SK-N-SH (cell line): ENCODE data around the gene PHACTR2. TPM values are rescaled to one million over a fixed set of nuclear protein-coding genes. Genes with fewer than 3 reads are reported as not detected.

Source experiments
- CTCF ChIA-PET: fragments of 300-600, 350-600 bp; formaldehyde crosslinking; extraction: SDS; loops from one replicate; lab custom pipeline; 2021; lab: Yijun Ruan, JAX
- POLR2A ChIA-PET: fragments of 350-600 bp; sonication (Branson Sonifier 250); formaldehyde crosslinking; extraction: SDS; loops from one replicate; lab custom pipeline; 2020; ENCODE audit warnings: antibody characterized with exemption, inconsistent platforms; lab: Yijun Ruan, JAX
- DNase-seq: peaks from one replicate; pipeline ENCODE4 v3.0.0; 2012
- H2AFZ ChIP-seq: fragments of 200-600 bp; sonication (generic); 2 replicates; pipeline ENCODE4 v1.8.1; 2016; ENCODE audit warnings: antibody characterized with exemption, mild to moderate bottlenecking, low read depth
- H3F3A ChIP-seq: fragments of 200-600 bp; sonication (generic); replicated peaks from 2 replicates; pipeline ENCODE3; 2016; ENCODE audit warnings: antibody characterized with exemption, mild to moderate bottlenecking; ENCODE audit not compliant: insufficient read depth
- H3K27ac ChIP-seq, 2 experiments: fragments of 200-500 bp in 1 of 2; fragments of 200-600 bp in 1 of 2; sonication (Bioruptor generic) in 1 of 2; sonication (generic), shearing (Covaris generic) in 1 of 2; 2 replicates each; pipeline versions ENCODE4 v1.5.1 to v1.6.1; 2014 to 2016; ENCODE audit warnings: low read depth in 2 of 2, inconsistent platforms in 1 of 2, low read length in 1 of 2, mild to moderate bottlenecking in 1 of 2, mixed read lengths in 1 of 2
- H3K27me3 ChIP-seq: fragments of 200-600 bp; sonication (generic), shearing (Covaris generic); 2 replicates; pipeline ENCODE4 v1.6.1; 2016; ENCODE audit warnings: mixed run types; ENCODE audit not compliant: insufficient read depth
- H3K36me3 ChIP-seq, 2 experiments: fragments of 200-500 bp in 1 of 2; fragments of 200-600 bp in 1 of 2; sonication (Bioruptor generic) in 1 of 2; sonication (generic) in 1 of 2; replicated peaks in 1 of 2; 2 replicates each; pipeline versions ENCODE3 to v1.5.1; 2014 to 2016; ENCODE audit warnings: low read length in 1 of 2, mild to moderate bottlenecking in 1 of 2; ENCODE audit not compliant: insufficient read depth in 2 of 2, control insufficient read depth in 1 of 2
- H3K4me1 ChIP-seq, 2 experiments: fragments of 200-500 bp in 1 of 2; fragments of 200-600 bp in 1 of 2; sonication (Bioruptor generic) in 1 of 2; sonication (generic), shearing (Covaris generic) in 1 of 2; 2 replicates each; pipeline versions ENCODE4 v1.5.1 to v1.6.1; 2014 to 2016; ENCODE audit warnings: low read depth in 1 of 2, low read length in 1 of 2, mixed run types in 1 of 2; ENCODE audit not compliant: insufficient read depth in 2 of 2, control insufficient read depth in 1 of 2
- H3K4me2 ChIP-seq: fragments of 200-600 bp; sonication (generic), shearing (Covaris generic); 2 replicates; pipeline ENCODE4 v1.6.1; 2017; ENCODE audit warnings: mixed run types
- H3K4me3 ChIP-seq, 2 experiments: fragments of 200-500 bp in 1 of 2; fragments of 200-600 bp in 1 of 2; sonication (Bioruptor generic) in 1 of 2; sonication (generic), shearing (Covaris generic) in 1 of 2; 2 replicates each; pipeline versions ENCODE4 v1.5.1 to v1.8.1; 2014 to 2016; ENCODE audit warnings: low read depth in 2 of 2, inconsistent platforms in 1 of 2, low read length in 1 of 2, mild to moderate bottlenecking in 1 of 2, mixed read lengths in 1 of 2, moderate library complexity in 1 of 2
- H3K79me2 ChIP-seq: fragments of 200-600 bp; sonication (generic); 2 replicates; pipeline ENCODE4 v1.8.1; 2017; ENCODE audit warnings: mild to moderate bottlenecking; ENCODE audit not compliant: insufficient read depth
- H3K9ac ChIP-seq: fragments of 200-600 bp; sonication (generic); 2 replicates; pipeline ENCODE4 v1.6.1; 2017; ENCODE audit warnings: mixed run types
- H3K9me2 ChIP-seq: fragments of 200-600 bp; sonication (generic); 2 replicates; pipeline ENCODE4 v1.6.1; 2017; ENCODE audit warnings: mixed run types
- H3K9me3 ChIP-seq: fragments of 200-600 bp; sonication (generic); 2 replicates; pipeline ENCODE4 v1.6.1; 2017; ENCODE audit warnings: mixed run types, mild to moderate bottlenecking, moderate library complexity
- H4K20me1 ChIP-seq: fragments of 200-600 bp; sonication (generic); 2 replicates; pipeline ENCODE4 v1.6.1; 2017; ENCODE audit warnings: mild to moderate bottlenecking, mixed run types; ENCODE audit not compliant: insufficient read depth
- CHD2 ChIP-seq: fragments of 150-350 bp; IDR thresholded peaks from 2 replicates; pipeline ENCODE4 v1.6.1; 2018; ENCODE audit warnings: low read length; ENCODE audit not compliant: partially characterized antibody
- FOSL2 ChIP-seq: IDR thresholded peaks from 2 replicates; pipeline ENCODE4 v1.4.0; 2012; ENCODE audit warnings: low read depth, mild to moderate bottlenecking, moderate library complexity, borderline replicate concordance
- FOXJ3 ChIP-seq: sonication (generic); formaldehyde crosslinking; IDR thresholded peaks from 2 replicates; pipeline ENCODE4 v1.5.1; 2020; ENCODE audit warnings: mild to moderate bottlenecking, missing genetic modification reagents
- IRF3 ChIP-seq: fragments of 150-350 bp; IDR thresholded peaks from 2 replicates; pipeline ENCODE4 v1.6.1; 2016; ENCODE audit warnings: mild to moderate bottlenecking, low read depth, low read length
- NFIC ChIP-seq: IDR thresholded peaks from 2 replicates; pipeline ENCODE4 v1.4.0; 2012; ENCODE audit warnings: borderline replicate concordance
- REST ChIP-seq: IDR thresholded peaks from 2 replicates; pipeline ENCODE4 v1.6.1; 2012; ENCODE audit warnings: mild to moderate bottlenecking, low read depth, low read length, moderate library complexity
- WGBS: methylation state at CpG from one replicate; pipeline ENCODE4 v1.1.6; 2017; ENCODE audit warnings: low lambda C conversion rate; 5-methylcytosine and 5-hydroxymethylcytosine counted together
- polyA plus RNA-seq, 3 experiments: library from polyadenylated mRNA; depleted of rRNA; stranded (reverse); fragments of >200 nt; gene quantifications; 2 replicates each; pipeline ENCODE4 v1.2.3, GENCODE V29; 2012

Gene PHACTR2
- polyA plus RNA-seq, 1 of the 3 experiments (the other 2 are of a cell fraction) = 5.0 TPM

GRCh38 chr6:143744551-143745165 is 66.9 kb downstream of the PHACTR2 start (continued):
- no peak for TF ChIP-seq REST
- TF ChIP-seq FOXJ3 (CRISPR knock-in tag) = no peak
- TF ChIP-seq, all 33 proteins: peak for 0

- Histone ChIP-seq H3F3A (no peaks in the 10 kb centered on the region), H3K4me1 (no peaks in the 10 kb centered on the region; a peak in 1 of 4 replicates), H3K27me3 (no peaks in the 10 kb centered on the region), H2AFZ (no peak overlapping the region), H3K4me3 (no peak overlapping the region), H3K4me2 (no peak overlapping the region), H3K9me2 (no peaks in the 10 kb centered on the region), H3K9me3 (no peaks in the 10 kb centered on the region), H3K9ac (no peak overlapping the region), H3K79me2 (0 out of 2 replicates have a peak, but pooled peaks cover 3% of the 10 kb centered on the region), H3K36me3 (no peaks in the 10 kb centered on the region), H4K20me1 (no peaks in the 10 kb centered on the region), H3K27ac (no peak overlapping the region)
- TF ChIP-seq NFIC (peak; percentile 52), FOSL2 (no peak), IRF3 (no peak), CHD2 (no peak), REST (no peak)
- POLR2A ChIA-PET = no interaction called here
- 79% methylated on average over 22 of the region's 22 CpGs for WGBS
- peak; percentile 19 for DNase-seq
- CTCF ChIA-PET = no interaction called here
Observed at GRCh38 chr6:143745166-143746133, 67.7 kb downstream of the PHACTR2 start.
